Right renal cortex interstitium (tissue), 3 donors: ENCODE results near the gene ILDR2. TPM values are rescaled to one million over a fixed set of nuclear protein-coding genes. Genes with fewer than 3 reads are reported as not detected.

ENCODE experiments used
- DNase-seq, 3 donors: peaks; one replicate each; pipeline ENCODE4 v3.0.0-alpha.2; 2013; ENCODE audit warnings: low read depth in 3 of 3, low spot score in 2 of 3
- polyA plus RNA-seq, 3 donors: library from polyadenylated mRNA; unstranded; fragments of 120-200 nt; gene quantifications; one replicate each; pipeline ENCODE4 v1.2.1, GENCODE V29; 2013; ENCODE audit not compliant: insufficient read length in 3 of 3

The ILDR2 gene, protein sequence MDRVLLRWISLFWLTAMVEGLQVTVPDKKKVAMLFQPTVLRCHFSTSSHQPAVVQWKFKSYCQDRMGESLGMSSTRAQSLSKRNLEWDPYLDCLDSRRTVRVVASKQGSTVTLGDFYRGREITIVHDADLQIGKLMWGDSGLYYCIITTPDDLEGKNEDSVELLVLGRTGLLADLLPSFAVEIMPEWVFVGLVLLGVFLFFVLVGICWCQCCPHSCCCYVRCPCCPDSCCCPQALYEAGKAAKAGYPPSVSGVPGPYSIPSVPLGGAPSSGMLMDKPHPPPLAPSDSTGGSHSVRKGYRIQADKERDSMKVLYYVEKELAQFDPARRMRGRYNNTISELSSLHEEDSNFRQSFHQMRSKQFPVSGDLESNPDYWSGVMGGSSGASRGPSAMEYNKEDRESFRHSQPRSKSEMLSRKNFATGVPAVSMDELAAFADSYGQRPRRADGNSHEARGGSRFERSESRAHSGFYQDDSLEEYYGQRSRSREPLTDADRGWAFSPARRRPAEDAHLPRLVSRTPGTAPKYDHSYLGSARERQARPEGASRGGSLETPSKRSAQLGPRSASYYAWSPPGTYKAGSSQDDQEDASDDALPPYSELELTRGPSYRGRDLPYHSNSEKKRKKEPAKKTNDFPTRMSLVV
- 10 to 100 TPM; 15.7 to 17.1 (median 17.0) TPM for polyA plus RNA-seq

DNA sequence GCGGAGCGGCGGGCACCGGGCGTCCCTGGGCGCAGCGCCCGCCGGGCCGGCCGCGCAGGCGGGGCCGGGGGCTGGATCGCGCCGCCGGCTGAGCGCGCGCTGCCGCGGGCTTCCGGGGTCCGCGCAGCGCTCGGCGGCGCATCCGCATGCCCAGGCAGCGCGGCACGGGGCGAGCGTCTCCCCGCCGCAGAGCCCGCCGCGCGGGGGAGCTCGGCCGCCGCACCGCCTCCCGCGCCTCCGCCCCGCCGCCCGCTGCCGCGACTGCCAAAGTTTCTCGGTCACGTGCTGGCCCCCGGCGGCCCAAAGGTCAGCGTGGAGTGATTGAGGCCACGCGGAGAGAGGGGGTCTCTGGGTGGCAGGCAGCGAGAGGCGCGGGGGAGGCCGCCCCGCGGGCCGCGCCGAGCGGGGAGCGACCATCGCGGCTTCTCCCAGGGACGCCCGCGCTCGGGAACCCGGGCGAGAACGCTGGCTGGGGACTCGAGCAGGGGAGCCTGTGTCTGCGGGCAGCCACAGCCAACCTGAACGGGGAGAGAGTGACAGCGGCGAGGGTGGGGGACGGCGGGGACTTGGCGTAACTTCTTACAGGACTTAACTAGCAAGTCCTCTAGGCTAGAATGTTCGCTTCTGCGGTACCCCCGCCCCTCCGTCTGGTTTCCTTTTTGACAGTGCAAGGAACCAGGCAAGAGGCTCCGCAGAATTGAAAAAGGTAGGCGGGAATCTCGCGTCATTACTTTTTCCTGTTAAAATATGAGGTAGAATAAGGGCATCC, at the start of gene ILDR2:
Gene ILDR2 (minus strand): TSS at position 180 of the 769 bp plus-strand sequence. CDS start 272 bp downstream, outside the sequence.
- DNase-seq = no peak

DNA sequence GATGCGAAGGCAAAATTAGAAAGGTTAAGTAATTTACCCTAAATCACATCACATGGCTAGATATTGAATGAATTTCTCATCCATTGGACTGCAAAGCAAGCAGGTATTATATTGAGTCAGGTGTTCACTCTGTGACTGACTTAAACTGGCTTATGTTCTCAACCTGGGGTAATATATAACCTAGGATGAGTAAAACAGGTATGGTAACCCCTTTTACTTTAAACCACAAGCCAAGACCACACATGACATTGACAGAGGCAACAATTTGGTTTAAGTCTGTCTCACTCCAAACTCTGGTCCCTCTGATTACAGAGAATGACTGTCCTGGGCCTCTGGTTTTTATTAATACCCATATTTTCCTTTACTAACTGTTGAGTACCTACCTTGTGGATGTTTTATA, 47.0 kb upstream of the ILDR2 start:
- DNase-seq = no peak

DNA sequence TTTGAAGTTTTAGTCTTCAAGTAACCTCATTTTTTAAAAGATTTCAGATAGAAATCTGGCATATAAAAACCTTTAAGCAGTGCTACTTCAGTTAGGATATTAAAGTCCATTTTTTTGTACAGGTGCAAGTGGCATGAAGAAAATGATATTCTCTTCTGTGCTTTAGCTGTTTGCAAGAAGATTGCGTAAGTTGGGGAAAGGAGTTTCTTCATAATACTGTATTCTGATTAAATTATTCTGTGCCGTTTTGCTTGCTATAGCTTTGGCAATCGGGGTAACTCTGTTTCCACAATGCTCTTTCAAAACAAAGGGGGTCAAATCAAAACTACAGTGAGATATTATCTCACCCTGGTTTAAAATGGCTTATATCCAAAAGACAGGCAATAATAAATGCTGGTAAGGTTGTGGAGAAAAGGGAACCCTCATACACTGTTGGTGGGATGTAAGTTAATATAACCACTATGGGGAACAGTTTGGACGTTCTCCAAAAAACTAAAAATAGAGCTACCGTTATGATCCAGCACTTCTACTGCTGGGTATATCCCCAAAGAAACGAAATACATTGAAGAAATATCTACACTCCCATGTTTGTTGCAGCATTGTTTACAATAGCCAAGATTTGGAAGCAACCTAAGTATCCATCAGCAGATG, 40.9 kb upstream of the ILDR2 start:
- DNase-seq = no peak

DNA sequence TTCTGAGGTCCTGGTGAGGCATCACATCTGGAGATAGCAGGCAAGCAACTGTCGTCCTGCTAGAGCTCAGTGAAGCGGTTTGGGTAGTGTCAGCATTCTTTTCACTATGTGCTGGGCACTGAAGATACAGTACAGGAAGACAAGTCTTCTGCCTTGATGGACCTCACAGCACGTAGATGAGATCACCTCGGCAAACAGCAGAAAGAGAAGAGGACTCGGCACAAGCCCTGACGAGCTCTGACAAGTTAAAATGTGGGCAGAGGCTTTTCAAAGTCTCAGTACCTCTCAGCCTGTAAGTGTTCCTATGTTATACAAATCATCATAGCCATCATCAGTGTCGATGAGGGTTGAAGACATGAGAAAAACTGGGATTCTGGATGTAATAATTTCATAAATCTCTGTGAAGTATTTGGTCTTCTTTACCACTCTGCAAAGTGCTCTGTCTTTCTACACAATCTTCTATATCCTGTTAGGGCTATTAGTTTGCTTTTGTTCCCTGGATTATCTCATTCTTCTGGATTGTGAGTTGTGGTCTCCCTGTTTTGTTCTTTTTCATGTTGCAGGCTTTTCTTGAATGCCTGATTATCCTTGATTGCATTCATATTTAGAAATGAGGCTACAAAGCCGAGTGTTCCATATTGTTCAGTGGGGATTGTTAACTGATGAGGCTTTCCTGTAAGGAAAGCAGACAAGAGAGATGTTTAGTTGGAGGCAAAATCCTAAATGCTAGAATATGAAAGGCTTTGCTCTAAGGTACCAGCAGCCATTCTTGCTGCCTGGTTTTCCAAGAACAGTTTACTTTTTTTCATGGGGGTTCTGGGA, 38.0 kb upstream of the ILDR2 start:
- no peak for DNase-seq

DNA sequence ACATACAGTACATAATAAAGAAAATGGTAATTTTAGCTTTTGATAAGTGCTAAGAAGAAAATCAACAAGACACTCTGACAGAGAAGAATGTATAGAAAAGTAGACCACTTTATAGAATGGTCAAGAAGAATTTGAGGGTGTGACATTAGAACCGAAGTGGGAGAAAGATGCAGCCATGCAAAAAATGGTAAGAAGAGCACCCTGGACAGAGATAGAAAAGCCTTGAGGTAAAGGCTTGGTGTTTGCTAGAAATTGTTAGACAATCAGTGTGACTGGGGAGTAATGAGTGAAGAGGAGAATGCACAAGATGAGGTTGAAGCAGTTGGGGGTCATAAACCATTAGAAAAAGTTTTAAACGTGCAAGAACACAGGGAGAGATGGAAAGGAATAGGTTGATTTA, 37.2 kb upstream of the ILDR2 start:
- no peak for DNase-seq

DNA sequence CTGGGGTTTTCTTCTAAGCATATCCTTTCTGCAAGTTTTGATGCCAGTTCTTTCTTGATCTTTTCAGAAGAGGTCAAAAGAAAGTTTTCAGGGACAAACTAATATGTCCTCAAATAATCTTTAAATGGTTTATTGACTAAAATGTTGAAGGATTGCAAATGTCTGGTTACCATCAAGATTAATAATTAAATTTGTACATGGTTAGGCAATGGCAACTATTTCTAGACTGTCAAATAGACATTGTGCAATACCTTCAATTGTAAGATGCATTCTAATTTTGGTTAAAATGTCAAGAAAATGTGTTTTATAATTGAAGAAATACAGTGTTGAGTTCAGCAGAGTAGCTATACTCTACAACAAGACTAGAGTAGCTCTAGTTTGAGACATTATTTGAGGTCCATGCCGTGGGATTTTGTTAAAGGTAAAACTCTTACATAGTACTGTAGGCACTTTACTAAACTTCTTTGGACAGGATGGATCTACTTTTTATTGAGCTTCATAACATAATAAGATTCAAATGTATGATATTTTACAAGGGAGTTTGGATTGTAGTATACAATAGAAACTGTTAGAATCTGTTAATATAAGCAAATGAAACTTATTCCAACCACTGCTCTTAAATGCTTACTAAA, 36.3 kb upstream of the ILDR2 start:
- DNase-seq = no peak

DNA sequence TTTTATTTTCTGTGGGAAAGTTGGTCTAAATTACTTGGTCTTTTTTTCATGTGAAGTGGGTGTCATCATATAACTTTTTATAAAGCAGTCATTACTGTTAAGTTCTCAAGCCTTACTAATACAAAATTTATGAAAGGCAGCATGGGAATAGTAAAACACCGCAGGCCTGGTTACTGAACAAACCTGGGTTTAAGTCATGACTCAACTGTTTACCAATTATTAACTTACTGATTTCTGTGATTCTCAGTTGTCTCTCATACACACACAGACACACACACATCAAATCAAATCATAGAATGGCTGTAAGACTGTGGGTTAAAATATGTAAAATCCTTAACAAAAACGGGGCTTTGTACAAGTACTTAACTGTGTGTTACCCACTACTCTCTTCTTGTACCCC, 28.4 kb upstream of the ILDR2 start:
- DNase-seq = no peak

DNA sequence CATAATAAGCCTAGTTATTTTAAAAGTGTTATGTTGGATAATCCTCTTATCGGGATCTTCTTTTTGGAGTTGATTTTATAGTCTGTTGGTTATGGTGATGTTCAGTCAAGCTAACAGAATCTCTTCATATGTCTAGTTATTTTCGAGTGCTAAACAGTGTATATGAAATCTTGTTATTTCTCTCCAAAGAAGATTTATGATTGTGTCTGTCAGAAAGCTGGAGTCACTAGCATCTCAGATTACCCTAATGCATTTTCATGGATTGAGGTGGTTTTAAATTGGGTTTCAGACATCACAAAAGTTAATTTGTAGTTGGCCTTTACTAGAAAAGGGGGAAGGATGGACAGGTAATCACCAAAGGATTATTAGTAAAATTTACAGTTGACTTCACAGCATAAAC, 27.0 kb upstream of the ILDR2 start:
- no peak for DNase-seq

DNA sequence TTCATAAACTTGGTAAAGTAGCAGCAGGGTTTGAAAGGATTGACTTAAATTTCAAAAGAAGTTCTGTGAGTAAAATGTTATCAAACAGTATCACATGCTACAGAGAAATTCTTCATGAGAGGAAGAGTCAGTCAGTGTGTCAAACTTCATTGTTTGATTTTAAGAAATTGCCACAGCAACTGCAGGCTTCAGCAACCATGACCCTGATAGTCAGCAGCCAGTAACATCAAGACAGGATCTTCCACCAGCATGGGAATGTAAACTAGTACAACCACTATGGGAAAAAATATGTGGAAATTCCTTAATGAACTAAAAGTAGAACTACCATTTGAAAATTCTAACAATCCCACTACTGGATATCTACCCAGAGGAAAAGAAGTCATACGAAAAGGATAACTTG, 25.2 kb upstream of the ILDR2 start:
- no peak for DNase-seq

DNA sequence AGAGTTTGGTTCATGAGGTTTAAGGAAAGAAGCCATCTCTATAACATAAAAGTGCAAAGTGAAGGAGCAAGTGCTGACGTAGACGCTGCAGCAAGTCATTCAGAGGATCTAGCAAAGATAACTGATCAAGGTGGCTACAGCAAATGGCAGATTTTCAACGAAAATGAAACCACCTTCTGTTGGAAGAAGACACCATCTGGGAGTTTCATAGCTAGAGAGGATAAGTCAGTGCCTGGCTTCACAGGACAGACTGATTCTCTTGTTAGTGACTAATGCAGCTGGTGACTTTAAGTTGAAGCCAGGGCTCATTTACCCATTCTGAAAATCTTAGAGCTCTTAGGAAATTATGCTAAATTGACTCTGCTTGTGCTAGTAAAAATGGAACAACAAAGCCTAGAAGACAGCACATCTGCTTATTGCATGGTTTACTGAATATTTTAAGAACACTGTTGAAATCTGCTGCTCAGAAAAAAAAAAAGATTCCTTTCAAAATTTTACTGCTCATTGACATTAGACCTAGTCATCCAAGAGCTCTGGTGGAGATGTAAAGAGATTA, 24.2 kb upstream of the ILDR2 start:
- no peak for DNase-seq

DNA sequence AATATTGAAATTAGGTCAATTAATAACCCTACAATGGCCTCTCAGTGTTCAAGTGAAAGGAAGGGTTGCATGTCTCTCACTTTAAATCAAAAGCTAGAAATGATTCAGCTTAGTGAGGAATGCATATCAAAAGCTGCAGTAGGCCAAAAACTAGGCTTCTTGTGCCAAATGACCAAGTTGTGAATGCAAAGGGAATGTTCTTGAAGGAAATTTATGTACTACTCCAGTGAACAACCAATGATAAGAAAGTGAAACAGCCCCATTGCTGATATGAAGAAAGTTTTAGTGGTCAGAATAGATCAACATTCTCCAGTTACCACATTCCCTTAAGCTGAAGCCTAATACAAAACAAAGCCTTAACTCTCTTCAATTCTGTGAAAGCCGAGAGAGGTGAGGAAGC, 23.7 kb upstream of the ILDR2 start:
- DNase-seq = no peak

DNA sequence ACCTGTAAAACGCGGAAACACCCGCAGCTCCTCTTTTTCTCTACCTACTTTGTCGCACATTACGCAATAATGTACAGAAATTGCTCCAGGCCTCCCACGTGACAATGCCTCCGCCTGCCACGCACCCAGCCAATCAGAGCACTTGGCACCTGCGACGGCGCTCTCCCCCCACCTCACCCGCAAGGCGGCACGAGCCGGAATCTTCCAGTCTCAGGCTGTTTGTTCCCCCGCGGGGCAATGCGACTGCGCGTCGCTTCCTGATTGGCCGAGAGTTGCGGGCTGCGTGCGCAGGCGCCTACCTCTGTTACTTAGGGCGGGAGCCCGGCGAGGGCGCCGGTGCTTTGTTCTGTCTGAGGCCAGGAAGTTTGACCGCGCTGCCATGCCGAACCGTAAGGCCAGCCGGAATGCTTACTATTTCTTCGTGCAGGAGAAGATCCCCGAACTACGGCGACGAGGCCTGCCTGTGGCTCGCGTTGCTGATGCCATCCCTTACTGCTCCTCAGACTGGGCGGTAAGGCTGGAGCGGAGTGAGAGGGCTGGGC, 13.7 kb upstream of the ILDR2 start, which contains the start of gene MAEL:
Gene MAEL (plus strand): TSS at position 307 of the 542 bp plus-strand sequence. CDS start 73 bp downstream, at position 380.
- no peak for DNase-seq

DNA sequence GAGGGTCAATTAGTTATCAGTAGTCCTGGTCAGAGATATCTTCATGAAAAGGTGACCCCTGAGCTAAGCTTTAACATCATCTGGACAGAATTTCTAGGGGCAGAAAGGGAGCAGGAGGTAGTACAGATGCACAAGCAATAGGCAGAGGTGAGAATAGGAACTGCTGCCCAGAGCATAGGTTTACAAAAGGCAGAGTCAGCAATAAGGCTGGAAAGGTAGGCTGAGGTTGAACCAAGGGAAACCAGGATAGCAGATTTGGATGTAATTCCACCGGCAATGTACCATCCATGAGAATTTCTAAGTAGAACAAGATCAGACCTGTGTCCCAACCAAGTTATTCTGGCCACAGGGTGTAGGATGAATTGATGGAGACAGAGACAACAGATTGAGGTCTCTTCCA, 6.2 kb upstream of the ILDR2 start:
- no peak for DNase-seq

DNA sequence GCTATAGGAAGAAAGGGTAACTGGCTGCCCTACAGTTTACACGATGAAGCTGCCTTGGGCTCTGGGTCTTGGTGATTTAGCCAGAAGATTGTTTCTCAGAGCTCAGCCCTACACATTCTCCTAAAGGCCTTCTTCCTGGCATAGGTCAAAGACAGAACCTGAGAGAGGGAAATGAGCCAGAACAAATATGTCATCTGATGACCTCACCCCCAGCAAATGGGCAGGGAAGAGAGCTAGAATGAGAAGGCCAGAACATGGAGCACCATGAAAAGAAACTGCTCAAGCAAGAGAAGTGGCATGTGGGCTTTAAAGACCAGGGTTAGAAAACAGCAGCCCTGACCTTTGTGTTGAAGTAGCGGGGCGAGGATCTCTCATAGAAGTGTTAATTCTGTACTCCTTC, 5.5 kb upstream of the ILDR2 start:
- no peak for DNase-seq

DNA sequence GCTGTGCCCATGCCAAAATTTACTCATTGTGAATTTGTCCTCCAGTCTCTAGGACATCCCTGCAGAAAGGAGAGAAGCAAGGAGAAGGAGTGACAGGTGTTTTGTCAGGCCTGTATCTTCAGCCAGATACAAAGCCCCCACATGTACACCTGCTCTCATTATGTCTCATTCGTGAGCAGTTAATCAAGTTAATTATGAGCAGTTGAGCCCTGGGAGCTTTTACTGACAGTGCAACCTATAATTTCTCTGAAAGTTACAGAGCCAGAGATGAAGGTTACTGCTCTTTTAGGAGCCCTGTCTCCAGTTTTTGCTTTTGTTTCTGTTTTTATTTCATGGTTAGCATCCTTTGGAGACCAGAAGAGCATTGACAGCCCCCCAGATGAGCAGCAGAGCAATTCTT, 5.0 kb upstream of the ILDR2 start:
- DNase-seq = no peak

DNA sequence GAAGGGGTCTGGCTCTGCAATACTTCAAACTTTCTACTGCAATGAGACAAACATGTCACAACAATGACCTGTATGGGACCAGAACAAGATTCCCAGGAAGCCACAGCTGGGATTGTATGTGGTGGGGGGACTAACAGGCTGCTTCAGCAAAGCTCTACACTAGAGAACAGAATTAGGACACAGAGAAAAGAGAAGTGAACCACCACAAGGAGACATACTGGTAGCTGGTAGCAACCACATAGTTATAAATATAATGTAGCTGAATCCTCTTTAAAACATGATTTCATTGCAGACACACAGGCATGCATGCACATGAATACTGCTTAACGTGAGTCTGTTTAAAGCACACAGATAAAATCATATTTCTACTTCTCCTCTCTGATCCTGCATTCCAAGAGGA, 3.5 kb upstream of the ILDR2 start:
- no peak for DNase-seq

DNA sequence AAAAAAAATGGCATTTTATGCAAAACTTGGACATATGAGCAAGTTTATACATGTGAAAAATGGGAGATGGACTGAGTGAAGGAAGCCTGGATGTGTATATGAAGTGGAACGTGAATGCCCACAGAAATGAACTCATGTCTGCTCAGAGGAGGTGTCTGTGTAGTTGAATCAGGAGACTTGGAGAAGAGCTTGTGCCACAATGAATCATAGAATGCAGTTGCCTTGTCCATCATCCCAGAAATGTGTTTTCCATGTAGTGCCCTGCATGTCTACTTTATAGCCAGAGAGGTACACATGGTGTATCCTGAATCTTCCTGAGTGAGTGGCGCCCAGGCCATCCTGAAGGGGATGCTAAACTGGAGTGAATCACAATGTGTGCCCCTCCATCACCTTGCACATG, 2.6 kb upstream of the ILDR2 start:
- DNase-seq = no peak

DNA sequence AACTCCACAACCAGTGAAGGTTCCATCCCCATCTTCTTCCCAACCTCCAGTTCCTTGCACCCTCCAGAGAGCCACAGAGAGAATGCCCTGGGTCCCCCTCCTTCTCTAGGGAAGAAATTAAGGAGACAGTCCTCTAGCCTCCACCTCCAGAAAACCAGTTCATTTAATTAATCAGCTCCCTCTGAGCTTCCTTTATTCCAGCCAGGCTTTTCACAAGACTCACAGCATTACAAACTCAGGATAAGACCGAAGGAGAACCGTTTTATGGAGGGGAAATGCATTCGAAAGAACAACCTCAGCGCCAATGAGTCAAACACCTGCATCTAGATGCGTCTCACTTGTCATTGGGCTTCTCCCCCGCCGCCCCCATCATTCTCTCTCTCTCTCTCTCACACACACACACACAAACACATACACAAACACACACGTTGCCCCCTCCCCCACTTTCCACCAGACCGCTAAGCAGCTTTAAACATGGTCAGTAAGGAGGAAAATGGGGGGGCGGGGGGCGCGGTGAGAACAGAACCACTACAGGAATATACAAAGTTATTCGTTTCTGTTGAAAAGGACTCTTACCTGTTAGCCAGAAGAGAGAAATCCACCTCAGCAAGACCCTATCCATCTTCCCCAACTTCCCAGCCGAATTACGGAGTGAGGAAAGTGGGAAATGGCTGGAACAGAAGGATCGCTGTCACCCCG, 544 bp downstream of the ILDR2 start:
- no peak for DNase-seq
